Cardiac muscle cell (in vitro differentiated cells and primary cell): ENCODE measurements around the gene WDR44. TPM values are rescaled to one million over a fixed set of nuclear protein-coding genes. Genes with fewer than 3 reads are reported as not detected.

ENCODE experiments used
- DNase-seq, 2 donors: peaks; one replicate each; pipeline versions ENCODE4 v3.0.0 to v3.0.0-alpha.2; 2010 to 2017; ENCODE audit warnings: low read depth in 1 of 2, low spot score in 1 of 2
- H3K27ac ChIP-seq: fragments of 200-600 bp; sonication (generic); 2 replicates; pipeline ENCODE4 v1.5.1; 2016
- H3K27me3 ChIP-seq: fragments of 200-600 bp; sonication (generic); 2 replicates; pipeline ENCODE4 v1.6.0; 2016; ENCODE audit warnings: control low read depth
- H3K36me3 ChIP-seq: fragments of 200-600 bp; sonication (generic); 2 replicates; pipeline ENCODE4 v1.5.1; 2016; ENCODE audit warnings: control low read depth
- H3K4me1 ChIP-seq: fragments of 200-600 bp; sonication (generic); 2 replicates; pipeline ENCODE4 v1.8.1; 2017; ENCODE audit warnings: low read depth, mild to moderate bottlenecking, mixed run types
- H3K4me3 ChIP-seq: fragments of 200-600 bp; sonication (generic); 2 replicates; pipeline ENCODE4 v1.5.1; 2016; ENCODE audit warnings: mild to moderate bottlenecking
- H3K9me3 ChIP-seq: fragments of 200-600 bp; sonication (generic); 2 replicates; pipeline ENCODE4 v1.5.1; 2017; ENCODE audit warnings: low read depth, mild to moderate bottlenecking, control low read depth
- CTCF ChIP-seq: IDR thresholded peaks from 2 replicates; pipeline ENCODE4 v1.5.1; 2012; ENCODE audit warnings: low read depth, mild to moderate bottlenecking, low read length
- polyA plus RNA-seq: library from polyadenylated mRNA; unstranded; fragments of >200 nt; fragmentation: Nextera tagmentation; extraction: Ambion mirVana; gene quantifications from 2 replicates; pipeline ENCODE4 v1.2.1, GENCODE V29; 2016
- total RNA-seq: library from RNA; depleted of rRNA; stranded (reverse); fragments of >200 nt; gene quantifications from 2 replicates; pipeline ENCODE4 v1.2.3, GENCODE V29; 2016

WDR44 gene
- total and polyA plus RNA-seq, 2 experiments from 2014 or later: 11.9 to 15.9 TPM

GRCh38 chrX:118360429-118361125 is 14.7 kb downstream of the WDR44 start:
- H3K4me3 ChIP-seq: no peak overlapping the region
- H3K4me1 ChIP-seq: peaks cover 10% of the 10 kb centered on the region
- no peaks in the 10 kb centered on the region for H3K27me3 ChIP-seq
- peak overlapping the region; percentile 53 for H3K27ac ChIP-seq
- peak in 1 of 2 donors; percentile 30 for DNase-seq
- H3K9me3 ChIP-seq: no peaks in the 10 kb centered on the region
- no peaks in the 10 kb centered on the region for H3K36me3 ChIP-seq
- no peak for TF ChIP-seq CTCF

- Histone ChIP-seq H3K27ac (no peak overlapping the region), H3K4me3 (no peak overlapping the region), H3K36me3 (no peaks in the 10 kb centered on the region), H3K4me1 (peaks cover 10% of the 10 kb centered on the region), H3K27me3 (no peaks in the 10 kb centered on the region), H3K9me3 (no peaks in the 10 kb centered on the region)
- TF ChIP-seq CTCF: no peak
- DNase-seq: no peak
Observed at GRCh38 chrX:118364261-118364660, 18.4 kb downstream of the WDR44 start.

- H3K9me3 ChIP-seq: no peaks in the 10 kb centered on the region
- H3K27ac ChIP-seq: no peak overlapping the region
- H3K4me1 ChIP-seq: no peaks in the 10 kb centered on the region
- no peak for TF ChIP-seq CTCF
- no peak for DNase-seq
- no peak overlapping the region for H3K4me3 ChIP-seq
- H3K36me3 ChIP-seq: no peaks in the 10 kb centered on the region
- no peaks in the 10 kb centered on the region for H3K27me3 ChIP-seq
Observed at GRCh38 chrX:118367338-118367737, 21.4 kb downstream of the WDR44 start.

GRCh38 chrX:118368398-118368797 is 22.5 kb downstream of the WDR44 start:
- Histone ChIP-seq H3K4me3 (no peak overlapping the region), H3K9me3 (no peaks in the 10 kb centered on the region), H3K27me3 (no peaks in the 10 kb centered on the region), H3K4me1 (no peaks in the 10 kb centered on the region), H3K27ac (no peak overlapping the region), H3K36me3 (no peaks in the 10 kb centered on the region)
- no peak for TF ChIP-seq CTCF
- DNase-seq: no peak

- Histone ChIP-seq H3K27ac (no peak overlapping the region), H3K9me3 (no peaks in the 10 kb centered on the region), H3K4me3 (no peak overlapping the region), H3K4me1 (no peaks in the 10 kb centered on the region), H3K36me3 (no peaks in the 10 kb centered on the region), H3K27me3 (no peaks in the 10 kb centered on the region)
- no peak for TF ChIP-seq CTCF
- DNase-seq: peak in 1 of 2 donors; percentile 75
Observed at GRCh38 chrX:118370921-118371624, 25.2 kb downstream of the WDR44 start.
